GM19324 (cell line): ENCODE measurements around the gene CEP295NL.
"Not testable (repeated sequence)": the region's sequence is repeated elsewhere in the genome, so short reads cannot be mapped to it uniquely, and the experiment has no call there.

ENCODE experiments used
- ATAC-seq: cut with Tn5 transposase; IDR thresholded peaks from one replicate; pipeline ENCODE4 v1.9.1; 2021; ENCODE audit warnings: mild to moderate bottlenecking, moderate library complexity; ENCODE audit not compliant: unreplicated experiment, low FRiP score

CEP295NL gene

DNA sequence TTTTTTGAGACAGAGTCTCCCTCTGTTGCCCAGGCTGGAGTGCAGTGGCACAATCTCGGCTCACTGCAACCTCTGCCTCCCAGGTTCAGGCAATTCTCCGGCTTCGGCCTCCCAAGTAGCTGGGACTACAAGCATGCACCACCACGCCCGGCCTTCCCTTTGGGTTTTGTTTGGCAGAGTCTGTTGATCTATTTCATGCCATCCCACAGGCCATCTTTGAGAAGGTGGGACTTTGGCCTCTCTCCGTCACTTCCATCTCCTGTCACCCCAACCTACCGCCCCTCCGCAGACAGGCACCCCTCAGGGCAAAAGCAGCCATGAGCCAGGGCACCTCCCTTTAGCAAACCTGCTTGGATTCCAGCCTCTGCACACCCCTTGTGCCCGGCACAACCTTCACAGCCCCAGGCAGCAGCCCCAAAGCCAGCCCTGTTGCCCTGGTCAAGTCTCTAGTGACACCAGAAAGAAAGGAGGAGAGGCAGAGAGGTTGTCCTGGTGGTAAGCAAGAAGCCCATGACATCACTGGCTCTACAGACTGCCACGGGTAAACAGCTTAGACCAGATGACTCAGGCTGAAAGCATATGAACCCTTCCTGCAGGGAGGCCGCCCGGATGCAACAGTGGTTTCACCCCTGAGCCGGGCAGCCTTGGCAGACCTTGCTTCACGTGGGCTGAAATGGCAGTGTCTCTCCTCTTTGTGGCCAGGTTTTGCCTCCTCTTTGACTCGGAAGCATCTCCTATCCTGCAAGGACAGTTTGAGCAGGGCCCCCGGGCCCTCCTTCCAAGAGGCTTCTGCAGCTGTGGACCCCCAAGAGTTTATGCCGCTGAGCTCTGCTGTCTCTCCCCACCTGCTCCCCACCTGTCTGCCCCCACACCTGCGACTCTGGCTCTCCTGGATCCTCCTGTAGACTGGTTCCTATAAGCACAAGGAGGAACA is 30.3 kb upstream of the CEP295NL start:
- ATAC-seq: no peak

GRCh38 chr17:78929908-78930775 is 27.1 kb upstream of the CEP295NL start:
- no peak for ATAC-seq

GRCh38 chr17:78925662-78926555 is 22.9 kb upstream of the CEP295NL start:
- ATAC-seq: no peak

DNA sequence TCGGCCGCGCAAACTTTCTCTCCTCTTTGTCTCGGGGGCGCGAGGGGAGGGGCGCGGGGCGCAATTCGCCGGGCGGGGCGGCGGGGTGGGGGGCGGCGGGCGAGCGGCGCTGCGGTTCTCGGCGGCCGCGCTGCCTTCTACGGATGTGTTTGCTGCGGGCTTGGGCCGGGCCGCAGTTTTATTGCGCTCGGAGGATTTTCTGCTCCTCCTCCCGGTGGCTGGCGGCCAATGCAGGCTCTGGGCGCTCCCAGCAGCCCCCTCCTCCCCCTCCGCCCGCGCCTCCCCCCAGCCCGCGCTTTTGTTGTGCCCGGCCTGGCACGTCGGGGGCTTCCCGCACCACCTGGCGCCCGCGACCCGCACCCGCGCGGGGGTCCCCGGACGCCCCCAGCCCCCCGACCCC is 22.2 kb upstream of the CEP295NL start, which contains the start of gene TIMP2:
TSS of gene TIMP2 (minus strand) at position 154 of the 400 bp plus-strand sequence. CDS start 299 bp downstream, outside the sequence.
- ATAC-seq: no peak

DNA sequence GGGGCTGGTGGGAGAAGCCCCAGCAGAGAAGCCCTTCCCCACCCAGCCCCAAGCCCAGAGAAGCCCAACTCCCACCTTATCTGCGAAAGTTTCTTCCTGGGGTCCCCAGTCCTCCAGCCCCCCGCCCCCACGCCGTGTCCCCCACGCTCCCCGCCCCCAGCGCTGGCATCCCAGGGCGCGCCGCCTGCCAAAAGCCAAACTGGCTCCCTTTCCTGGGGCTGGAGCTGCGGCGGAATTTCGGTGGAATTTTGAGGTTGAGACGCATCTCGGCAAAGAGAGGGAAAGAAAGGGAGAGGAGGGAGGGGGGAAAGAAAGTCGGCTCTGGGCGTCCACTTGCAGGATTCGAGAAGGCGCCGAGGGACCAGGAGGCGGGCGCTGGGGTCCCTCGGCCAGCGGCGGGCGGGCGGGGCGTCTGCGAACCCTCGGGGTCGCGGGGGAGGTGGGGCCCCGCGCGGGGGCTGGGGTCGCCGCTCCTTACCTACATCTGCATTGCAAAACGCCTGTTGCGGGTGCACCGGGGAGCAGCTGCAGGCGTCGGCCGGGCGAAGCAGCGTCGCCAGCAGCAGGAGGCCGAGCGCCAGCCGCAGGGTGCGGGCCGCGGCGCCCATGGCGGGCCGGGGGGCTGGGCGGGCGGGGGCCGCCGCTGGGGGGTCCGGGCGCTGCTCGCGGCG is 21.6 kb upstream of the CEP295NL start:
- no peak for ATAC-seq

DNA sequence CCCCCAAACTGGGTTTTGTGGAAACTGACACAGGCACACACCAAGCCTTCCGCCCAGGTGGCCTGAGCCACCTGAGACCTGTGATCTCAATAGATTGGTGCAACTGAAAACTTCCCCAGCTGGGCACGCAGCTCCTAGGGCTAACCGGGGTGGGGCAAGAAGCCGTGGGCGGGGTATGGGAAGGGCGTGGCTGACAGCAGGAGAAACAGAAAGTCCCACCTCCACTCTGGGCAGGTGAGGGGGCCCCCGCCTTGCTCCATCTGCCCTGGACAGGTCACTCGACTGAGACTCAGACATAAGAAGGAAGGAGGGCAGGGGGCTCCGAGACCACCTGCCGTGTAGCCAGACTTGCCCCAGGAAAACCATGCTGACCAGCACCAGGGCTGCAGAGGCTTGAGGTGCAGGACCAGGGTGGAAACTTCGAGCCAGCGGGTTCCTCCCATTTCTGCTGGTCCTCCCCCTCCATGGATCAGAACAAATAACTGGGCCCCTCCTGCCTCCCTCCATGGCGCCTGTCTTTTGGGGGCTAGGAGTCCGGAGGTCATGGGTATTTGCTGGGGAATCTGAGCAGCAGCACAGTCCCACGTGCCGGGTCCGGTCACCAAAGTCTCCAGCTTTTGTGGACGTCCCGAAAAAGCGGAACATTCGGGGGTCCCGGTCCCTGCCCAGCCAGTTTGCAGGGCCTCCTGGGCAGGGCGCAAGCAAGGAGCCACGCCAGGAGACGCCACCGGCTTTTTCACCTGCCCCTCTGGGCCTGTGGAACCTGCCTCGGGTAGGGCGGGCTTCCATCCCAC is 20.9 kb upstream of the CEP295NL start:
- ATAC-seq: no peak

GRCh38 chr17:78922816-78923498 is 20.0 kb upstream of the CEP295NL start:
- ATAC-seq: no peak

- ATAC-seq: no peak
Observed at GRCh38 chr17:78921437-78921971, 18.5 kb upstream of the CEP295NL start.

- no peak for ATAC-seq
Observed at GRCh38 chr17:78920528-78920927, 17.5 kb upstream of the CEP295NL start.

DNA sequence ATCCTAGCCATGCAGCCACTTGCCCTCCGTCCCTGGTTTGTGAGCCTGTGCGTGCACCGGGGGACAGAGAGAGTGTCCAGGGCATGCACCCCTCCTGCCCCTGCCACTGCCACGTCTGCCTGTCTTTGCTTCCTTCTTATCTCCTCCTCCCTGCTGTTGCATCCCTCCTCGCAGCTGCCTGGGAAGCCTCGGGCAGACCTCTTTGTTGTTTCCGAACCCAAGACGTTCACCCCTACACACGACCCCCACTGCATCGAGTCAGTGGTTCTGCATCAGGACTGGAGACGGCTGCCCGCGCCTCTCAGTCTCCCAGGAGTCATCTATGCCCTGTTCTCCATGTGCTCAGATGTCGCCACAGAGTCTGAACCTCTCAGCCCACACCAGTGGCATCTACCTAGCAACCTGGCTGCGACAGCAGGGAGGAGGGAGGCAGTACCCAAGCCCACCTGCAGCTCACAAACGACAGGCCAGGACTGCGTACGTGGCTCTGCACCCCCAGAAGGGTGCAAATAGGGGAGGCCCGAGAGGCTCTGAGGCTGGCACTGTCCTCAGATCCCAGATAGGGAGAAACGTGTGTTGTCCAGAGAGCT is 17.0 kb upstream of the CEP295NL start:
- ATAC-seq: no peak

DNA sequence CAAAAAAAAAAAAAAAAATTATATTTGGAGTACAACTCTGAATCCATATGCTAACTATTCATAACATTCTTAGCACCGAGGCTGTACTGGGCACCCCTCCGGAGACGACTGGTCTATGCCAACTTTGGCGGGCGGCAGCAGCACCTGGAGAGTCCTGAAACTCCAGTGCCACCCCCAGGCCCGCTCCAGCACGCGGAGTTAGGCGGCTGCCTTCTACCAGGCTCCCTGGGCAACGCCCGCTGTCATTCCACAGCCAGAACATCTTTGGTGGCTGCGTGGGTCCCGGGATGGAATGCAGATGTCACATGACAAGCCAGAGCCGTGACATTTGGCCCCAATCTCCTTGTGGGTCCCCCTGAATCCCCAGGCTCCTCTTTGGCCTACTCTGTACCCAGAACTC is 16.0 kb upstream of the CEP295NL start:
- no peak for ATAC-seq

- no peak for ATAC-seq
Observed at GRCh38 chr17:78917451-78918275, 14.7 kb upstream of the CEP295NL start.

- no peak for ATAC-seq
Observed at GRCh38 chr17:78915872-78916632, 13.1 kb upstream of the CEP295NL start.

DNA sequence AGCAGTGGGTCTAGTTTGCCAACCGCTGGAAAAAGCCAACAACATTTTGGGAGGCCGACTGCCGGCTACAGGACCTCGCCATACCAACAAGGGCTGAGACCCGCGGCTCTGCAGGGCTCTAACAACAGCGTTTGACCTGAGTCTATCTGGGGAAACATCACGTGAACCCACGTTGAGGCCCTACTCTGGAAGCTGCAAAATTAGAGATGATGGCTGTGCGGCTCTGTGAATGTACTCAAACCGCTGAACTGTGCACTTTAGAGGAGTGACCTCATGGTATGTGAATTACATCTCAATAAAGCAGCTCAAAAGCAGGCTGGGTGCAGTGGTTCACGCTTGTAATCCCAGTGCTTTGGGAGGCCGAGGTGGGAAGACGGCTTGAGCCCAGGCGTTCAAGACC is 10.1 kb upstream of the CEP295NL start:
- ATAC-seq: no peak

GRCh38 chr17:78912082-78912481 is 9.1 kb upstream of the CEP295NL start:
- ATAC-seq: no peak

DNA sequence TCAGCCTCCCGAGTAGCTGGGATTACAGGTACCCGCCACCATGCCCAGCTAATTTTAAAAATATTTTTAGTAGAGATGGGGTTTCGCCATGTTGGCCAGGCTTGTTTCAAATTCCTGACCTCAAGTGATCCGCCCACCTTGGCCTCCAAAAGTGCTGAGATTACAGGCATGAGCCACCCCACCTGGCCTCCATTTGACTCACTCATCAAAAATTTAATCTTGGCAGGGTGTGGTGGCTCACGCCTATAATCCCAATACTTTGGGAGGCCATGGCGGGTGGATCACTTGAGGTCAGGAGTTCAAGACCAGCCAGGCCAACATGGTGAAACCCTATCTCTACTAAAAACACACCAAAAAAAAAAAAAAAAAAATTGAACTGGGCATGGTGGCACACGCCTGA is 8.5 kb upstream of the CEP295NL start:
- ATAC-seq: not testable (repeated sequence)
